GM21360 (cell line): ENCODE results near the gene DNAH1.
"Not testable (repeated sequence)": the region's sequence is repeated elsewhere in the genome, so short reads cannot be mapped to it uniquely, and the experiment has no call there.

Source experiments
- ATAC-seq: cut with Tn5 transposase; IDR thresholded peaks from one replicate; pipeline ENCODE4 v1.9.1; 2021; ENCODE audit warnings: mild to moderate bottlenecking, moderate library complexity; ENCODE audit not compliant: unreplicated experiment

Gene DNAH1

DNA sequence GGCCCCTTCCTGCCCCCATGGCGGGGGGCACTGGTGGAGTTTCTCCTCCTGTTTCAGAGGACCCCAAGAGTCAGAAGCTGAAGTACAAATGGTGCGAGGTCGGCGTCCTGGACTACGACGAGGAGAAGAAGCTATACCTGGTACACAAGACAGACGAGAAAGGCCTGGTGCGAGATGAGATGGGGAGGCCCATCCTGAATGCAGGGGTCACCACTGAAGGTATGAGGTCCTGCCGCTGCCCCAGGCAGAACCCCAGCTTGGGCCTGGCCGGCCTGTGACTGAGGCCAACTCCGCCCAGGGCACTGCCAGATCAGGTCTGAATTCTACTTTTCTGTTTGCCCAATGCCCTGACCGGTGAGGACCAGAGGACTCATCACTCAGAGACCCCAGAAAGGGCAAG, 15.0 kb downstream of the DNAH1 start:
- no peak for ATAC-seq

- no peak for ATAC-seq
Observed at GRCh38 chr3:52331906-52332305, 15.8 kb downstream of the DNAH1 start.

- ATAC-seq = no peak
Observed at GRCh38 chr3:52333869-52334557, 17.9 kb downstream of the DNAH1 start.

DNA sequence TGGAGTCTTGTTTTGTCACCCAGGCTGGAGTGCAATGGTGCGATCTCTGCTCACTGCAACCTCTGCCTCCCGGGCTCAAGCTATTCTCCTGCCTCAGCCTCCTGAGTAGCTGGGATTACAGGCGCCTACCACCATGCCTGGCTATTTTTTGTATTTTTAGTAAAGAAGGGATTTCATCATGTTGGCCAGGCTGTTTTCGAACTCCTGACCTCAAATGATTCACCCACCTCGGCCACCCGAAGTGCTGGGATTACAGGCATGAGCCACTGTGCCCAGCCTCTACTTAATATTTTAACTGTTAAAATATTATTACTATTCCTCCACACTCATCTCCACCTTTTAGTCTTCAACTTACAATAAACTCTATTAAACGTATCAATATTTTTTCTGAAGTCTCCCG, 22.0 kb downstream of the DNAH1 start:
- ATAC-seq = not testable (repeated sequence)

DNA sequence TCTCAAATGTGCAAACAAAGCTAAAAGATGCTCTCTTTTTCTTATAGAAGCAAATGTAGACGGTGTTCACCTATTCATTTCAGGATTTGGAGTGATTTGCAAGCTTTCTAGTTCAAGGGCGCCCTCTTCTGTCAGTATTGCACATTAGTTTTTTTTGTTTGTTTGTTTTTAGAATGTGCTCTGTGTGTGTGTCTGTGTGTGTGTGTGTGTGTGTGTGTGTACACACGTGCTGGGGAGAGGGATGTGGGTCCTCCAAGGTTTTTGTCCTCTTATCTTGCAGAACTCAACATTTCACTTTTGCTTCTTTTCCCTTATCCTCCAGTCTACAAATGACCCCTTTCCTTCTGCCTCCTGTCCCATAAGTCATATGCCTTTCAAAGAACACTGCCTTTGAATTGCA, 23.5 kb downstream of the DNAH1 start:
- no peak for ATAC-seq

- no peak for ATAC-seq
Observed at GRCh38 chr3:52341123-52341522, 25.0 kb downstream of the DNAH1 start.

DNA sequence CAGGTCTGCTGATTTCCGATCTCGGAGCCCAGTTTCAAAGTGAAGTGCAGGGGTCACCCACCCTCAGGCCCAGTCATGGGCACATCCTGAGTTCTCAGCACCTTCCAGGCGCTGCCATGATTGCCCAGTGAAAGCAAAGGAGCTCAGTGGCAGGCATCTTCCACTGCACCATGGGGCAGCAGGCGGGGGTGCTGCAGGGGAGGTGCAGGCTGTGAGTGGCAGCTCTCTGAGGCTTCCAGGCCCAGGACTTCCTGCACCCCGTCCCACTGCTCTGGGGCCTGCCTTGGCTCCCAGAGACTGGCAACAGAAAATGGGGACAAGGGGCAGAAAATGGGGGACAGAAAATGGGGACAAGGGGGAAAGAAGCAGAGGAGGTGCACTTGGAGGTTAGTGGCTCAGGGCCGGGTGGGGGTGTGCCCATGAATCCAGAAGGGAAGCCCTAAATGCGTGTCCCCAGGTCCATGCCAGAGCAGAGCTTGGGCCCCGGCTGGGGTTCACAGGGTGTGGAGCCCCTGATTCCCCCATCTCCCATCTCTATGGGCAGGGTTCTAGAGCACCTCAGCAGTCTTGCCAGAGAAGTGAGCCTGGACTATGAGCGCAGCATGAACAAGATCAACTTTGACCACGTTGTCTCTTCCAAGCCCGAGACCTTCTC, 28.0 kb downstream of the DNAH1 start:
- no peak for ATAC-seq

DNA sequence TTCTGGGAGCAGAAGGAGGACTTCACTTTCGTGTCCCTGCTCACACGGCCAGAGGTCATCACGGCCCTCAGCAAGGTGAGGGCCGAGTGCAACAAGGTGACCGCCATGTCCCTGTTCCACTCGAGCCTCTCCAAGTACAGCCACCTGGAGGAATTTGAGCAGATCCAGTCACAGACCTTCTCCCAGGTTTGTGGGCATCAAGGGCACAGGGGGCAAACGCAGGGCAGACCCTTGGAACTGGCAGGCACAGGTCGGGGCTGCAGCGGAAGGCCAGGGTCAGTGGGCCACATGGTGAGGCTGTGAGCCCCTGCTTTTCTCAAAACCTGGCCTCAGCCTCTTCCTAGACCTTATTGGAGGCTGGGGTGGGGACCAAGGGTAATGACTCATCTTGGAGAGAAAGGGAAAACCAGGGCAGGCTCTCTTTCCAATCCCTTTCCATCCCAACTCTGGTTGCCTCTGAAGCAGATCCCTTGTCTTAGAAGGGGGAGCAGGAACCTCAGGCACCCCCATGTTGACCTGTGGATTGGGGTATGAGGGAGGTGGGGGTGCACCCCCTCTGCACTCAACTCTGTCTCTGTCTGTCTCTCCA, 29.5 kb downstream of the DNAH1 start:
- ATAC-seq = no peak

DNA sequence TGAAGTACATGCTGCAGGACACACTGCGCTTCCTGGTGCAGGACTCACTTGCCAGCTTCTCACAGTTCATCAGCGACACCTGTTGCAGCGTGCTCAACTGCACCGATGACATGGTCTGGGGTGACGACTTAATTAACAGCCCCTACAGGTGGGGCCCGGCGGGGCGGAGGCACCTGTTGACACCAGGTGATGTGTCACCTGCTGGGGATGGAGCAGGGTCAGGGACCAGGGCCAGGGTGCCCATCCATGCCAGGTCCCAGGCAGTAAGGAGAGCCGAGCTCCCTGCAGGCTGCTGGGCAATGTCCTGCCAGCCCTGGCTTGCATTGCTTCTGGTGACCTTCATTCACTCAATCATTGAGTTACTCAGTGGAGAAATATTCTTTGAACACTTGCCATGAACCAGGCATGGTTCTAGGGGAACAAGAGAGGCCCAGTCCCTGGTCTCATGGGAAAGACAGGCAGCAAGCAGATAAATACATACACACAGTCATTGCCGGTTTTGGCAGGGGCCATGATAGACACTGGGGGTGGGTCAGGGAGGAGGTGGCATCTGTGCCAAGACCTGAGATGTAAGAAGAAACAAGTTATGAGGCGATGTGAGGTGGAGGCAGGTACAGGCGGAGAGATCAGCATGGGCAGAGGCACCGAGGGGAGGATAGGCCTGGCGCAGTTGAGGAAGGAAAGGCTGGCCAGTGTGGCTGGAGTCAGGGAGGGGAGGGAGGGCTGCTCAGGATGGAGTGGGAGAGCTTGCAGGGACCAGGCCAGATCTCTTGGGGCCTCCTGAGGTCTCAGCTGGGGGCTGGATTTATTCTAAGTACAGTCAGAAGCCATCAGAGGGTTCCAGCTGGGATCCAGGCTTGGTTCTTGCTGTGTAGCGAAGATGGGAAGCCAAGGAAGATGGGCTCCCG, 30.8 kb downstream of the DNAH1 start:
- no peak for ATAC-seq

DNA sequence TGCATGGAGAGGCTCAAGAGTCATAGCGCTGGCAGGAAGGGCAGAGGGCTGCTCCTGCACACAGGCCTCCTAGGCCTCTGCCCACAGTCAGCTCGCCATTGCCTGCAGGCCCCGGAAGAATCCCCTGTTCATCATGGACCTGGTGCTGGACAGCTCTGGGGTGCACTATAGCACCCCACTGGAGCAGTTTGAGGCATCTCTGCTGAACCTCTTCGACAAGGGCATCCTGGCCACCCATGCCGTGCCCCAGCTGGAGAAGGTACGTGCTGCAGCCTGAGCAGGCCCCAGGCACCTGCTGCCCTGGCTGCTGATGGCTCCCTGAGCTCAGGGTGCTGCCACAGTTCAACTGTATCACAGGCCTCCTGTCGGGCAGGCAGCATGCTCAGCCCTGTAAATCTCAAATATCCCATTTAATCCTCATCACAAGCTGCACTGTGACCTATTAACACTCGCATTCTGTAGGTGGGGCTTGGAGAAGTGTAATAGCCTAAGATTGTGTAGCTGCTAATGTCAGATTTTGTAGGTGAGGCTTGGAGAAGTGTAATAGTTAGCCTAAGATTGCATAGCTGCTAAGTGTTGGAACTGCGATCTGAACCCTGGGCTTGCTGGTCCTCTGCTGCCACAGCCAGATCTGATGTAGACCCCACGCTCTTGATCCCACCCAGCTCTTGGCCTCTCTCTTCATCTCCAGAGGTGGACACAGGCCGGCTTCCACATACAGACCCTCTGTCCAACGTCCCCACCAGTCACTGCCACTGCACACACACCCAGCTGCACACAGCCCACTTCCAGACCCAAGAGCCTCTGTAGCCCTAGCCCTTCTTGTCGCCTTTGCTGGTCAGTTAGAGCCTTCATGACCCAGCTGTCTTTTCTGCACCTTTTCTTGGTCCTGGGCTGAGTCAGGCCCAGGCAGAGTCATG, 31.9 kb downstream of the DNAH1 start:
- ATAC-seq = no peak

GRCh38 chr3:52349131-52349530, 33.0 kb downstream of the DNAH1 start:
- no peak for ATAC-seq

DNA sequence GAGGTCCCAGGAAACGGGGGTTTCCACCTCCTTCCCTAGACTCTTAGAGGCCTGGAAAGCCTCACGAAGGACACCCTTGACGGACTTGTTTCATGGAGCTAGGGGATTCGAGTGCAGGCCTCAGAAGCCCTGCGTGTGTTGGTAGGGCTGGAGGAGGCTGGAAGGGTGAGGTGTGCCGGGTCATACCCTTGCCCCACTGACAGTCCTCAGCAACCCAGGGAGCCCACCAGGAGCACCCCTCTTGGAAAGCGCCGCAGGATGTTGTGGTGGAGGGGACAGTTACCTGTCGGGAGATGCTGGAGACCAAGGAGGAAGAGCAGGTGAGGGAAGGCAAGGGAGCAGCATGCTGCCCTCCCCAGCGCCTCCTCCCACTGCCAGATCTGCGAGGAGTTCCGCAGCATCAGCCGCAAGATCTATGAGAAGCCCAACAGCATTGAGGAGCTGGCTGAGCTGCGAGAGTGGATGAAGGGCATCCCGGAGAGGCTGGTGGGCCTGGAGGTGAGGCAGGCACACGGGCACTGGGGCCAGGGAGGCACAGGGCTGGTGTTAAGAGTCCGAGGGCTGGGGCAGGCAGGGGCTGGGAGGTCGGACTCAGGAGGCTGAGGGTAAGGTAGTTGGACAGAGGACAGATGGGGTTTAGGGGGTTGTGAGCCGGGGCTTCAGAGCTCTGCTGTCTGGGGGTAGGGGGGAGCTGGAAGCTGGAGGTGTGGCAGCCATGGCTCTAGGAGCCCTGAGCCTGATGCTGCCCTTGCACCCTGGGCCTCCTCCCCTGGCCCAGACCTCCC, 33.7 kb downstream of the DNAH1 start:
- ATAC-seq = no peak

GRCh38 chr3:52350416-52350815, 34.3 kb downstream of the DNAH1 start:
- ATAC-seq = no peak

DNA sequence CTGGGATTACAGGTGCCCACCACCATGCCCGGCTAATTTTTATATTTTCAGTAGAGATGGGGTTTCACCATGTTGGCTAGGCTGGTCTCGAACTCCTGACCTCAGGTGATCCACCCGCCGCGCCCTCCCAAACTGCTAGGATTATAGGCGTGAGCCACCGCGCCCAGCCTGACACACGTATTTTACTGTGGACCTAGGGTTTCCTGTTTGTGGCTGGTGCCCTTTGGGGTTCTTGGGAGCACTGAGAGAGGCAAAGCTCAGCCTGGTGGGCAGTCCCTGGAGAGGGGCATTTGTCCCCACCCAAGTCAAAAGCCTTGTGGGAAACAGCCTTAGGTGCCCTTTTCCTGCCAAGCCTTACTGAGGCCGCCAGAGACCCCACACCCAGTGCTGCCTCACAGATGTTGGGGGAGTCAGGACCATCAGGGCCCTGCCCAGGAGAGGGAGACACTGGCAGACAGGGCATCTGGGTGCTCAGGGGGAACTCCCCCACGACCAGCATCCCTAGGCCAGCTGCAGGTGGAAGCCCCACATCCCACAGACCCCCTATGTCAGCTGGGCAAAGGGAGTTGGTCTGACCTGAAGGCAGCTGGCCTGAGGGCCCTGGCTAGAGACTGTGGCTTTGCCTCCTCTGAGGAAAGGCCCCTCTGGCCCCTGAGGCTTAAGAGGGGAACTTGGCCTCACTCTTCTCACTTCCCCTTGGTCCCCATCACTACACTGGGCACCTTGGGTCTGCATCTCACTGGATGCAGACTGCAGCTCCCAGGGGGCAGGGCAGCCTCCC, 35.1 kb downstream of the DNAH1 start:
- ATAC-seq = no peak

GRCh38 chr3:52351762-52352368, 35.7 kb downstream of the DNAH1 start:
- ATAC-seq = no peak

GRCh38 chr3:52352566-52352965, 36.4 kb downstream of the DNAH1 start:
- ATAC-seq = no peak

GRCh38 chr3:52353291-52353855, 37.3 kb downstream of the DNAH1 start:
- no peak for ATAC-seq

- no peak for ATAC-seq
Observed at GRCh38 chr3:52354676-52355075, 38.6 kb downstream of the DNAH1 start.
